Neural progenitor cell (in vitro differentiated cells): ENCODE data around the gene SOST. TPM values are rescaled to one million over a fixed set of nuclear protein-coding genes. Genes with fewer than 3 reads are reported as not detected.

Source experiments
- DNase-seq: peaks from one replicate; pipeline ENCODE4 v3.0.0-alpha.2; 2016; ENCODE audit warnings: low spot score
- H2AFZ ChIP-seq: fragments of 200-600 bp; sonication (generic); replicated peaks from 2 replicates; pipeline ENCODE4 v1.6.1; 2016; ENCODE audit warnings: antibody characterized with exemption
- H3F3A ChIP-seq: fragments of 200-600 bp; sonication (generic); 2 replicates; pipeline ENCODE4 v1.6.1; 2016; ENCODE audit warnings: antibody characterized with exemption, low read depth
- H3K27ac ChIP-seq: fragments of 200-600 bp; sonication (generic); 2 replicates; pipeline ENCODE4 v1.5.1; 2016; ENCODE audit warnings: mild to moderate bottlenecking
- H3K27me3 ChIP-seq: fragments of 200-600 bp; sonication (generic); 2 replicates; pipeline ENCODE4 v1.6.1; 2016; ENCODE audit warnings: mild to moderate bottlenecking, moderate library complexity
- H3K36me3 ChIP-seq: fragments of 200-600 bp; sonication (generic); 2 replicates; pipeline ENCODE4 v1.5.1; 2016
- H3K4me1 ChIP-seq: fragments of 200-600 bp; sonication (generic); 2 replicates; pipeline ENCODE4 v1.6.1; 2016; ENCODE audit warnings: mixed run types
- H3K4me2 ChIP-seq: fragments of 200-600 bp; sonication (generic); 2 replicates; pipeline ENCODE4 v1.6.1; 2016
- H3K4me3 ChIP-seq: fragments of 200-600 bp; sonication (generic); 2 replicates; pipeline ENCODE4 v1.5.1; 2016
- H3K79me2 ChIP-seq: fragments of 200-600 bp; sonication (generic); 2 replicates; pipeline ENCODE4 v1.6.1; 2016; ENCODE audit warnings: low read depth
- H3K9ac ChIP-seq: fragments of 200-600 bp; sonication (generic); 2 replicates; pipeline ENCODE4 v1.6.1; 2016
- H3K9me3 ChIP-seq: fragments of 200-600 bp; sonication (generic); 2 replicates; pipeline ENCODE4 v1.5.1; 2016; ENCODE audit warnings: low read depth
- H4K20me1 ChIP-seq: fragments of 200-600 bp; sonication (generic); 2 replicates; pipeline ENCODE4 v1.6.1; 2016; ENCODE audit warnings: low read depth
- H3K27ac Mint-ChIP-seq: 3 replicates; pipeline ENCODE4 v1.8.0; 2021; ENCODE audit warnings: mixed read lengths
- H3K27me3 Mint-ChIP-seq: 2 replicates; pipeline ENCODE4 v1.8.0; 2022; ENCODE audit warnings: low read depth, mild to moderate bottlenecking, inconsistent platforms, moderate library complexity, mixed read lengths; ENCODE audit not compliant: insufficient read depth
- H3K36me3 Mint-ChIP-seq: 3 replicates; pipeline ENCODE4 v1.8.0; 2021; ENCODE audit warnings: mixed read lengths
- H3K4me1 Mint-ChIP-seq: 3 replicates; pipeline ENCODE4 v1.8.0; 2021; ENCODE audit warnings: mixed read lengths
- H3K4me3 Mint-ChIP-seq: 3 replicates; pipeline ENCODE4 v1.8.0; 2021; ENCODE audit warnings: mild to moderate bottlenecking, moderate library complexity, mixed read lengths
- H3K9me3 Mint-ChIP-seq: 3 replicates; pipeline ENCODE4 v1.8.0; 2020; ENCODE audit warnings: mixed read lengths
- EZH2 ChIP-seq: fragments of 200-600 bp; sonication (generic); IDR thresholded peaks from 2 replicates; pipeline ENCODE4 v1.6.1; 2017; ENCODE audit warnings: antibody characterized with exemption, mild to moderate bottlenecking, moderate library complexity
- EZH2phosphoT487 ChIP-seq: fragments of 200-600 bp; sonication (generic); IDR thresholded peaks from 2 replicates; pipeline ENCODE4 v1.6.1; 2017; ENCODE audit warnings: antibody characterized with exemption
- total RNA-seq: library from RNA; depleted of rRNA; stranded (reverse); fragments of >200 nt; gene quantifications from 2 replicates; pipeline ENCODE4 v1.2.3, GENCODE V29; 2015; ENCODE audit warnings: low replicate concordance
- TF ChIP-seq, protein P1 (sequence below): fragments of 200-600 bp; sonication (generic); IDR thresholded peaks from 2 replicates; pipeline ENCODE4 v1.5.1; 2017; ENCODE audit warnings: antibody characterized with exemption, mild to moderate bottlenecking

The SOST gene
- total RNA-seq, 1 donor from 2014 or later, result 0.06 TPM

DNA sequence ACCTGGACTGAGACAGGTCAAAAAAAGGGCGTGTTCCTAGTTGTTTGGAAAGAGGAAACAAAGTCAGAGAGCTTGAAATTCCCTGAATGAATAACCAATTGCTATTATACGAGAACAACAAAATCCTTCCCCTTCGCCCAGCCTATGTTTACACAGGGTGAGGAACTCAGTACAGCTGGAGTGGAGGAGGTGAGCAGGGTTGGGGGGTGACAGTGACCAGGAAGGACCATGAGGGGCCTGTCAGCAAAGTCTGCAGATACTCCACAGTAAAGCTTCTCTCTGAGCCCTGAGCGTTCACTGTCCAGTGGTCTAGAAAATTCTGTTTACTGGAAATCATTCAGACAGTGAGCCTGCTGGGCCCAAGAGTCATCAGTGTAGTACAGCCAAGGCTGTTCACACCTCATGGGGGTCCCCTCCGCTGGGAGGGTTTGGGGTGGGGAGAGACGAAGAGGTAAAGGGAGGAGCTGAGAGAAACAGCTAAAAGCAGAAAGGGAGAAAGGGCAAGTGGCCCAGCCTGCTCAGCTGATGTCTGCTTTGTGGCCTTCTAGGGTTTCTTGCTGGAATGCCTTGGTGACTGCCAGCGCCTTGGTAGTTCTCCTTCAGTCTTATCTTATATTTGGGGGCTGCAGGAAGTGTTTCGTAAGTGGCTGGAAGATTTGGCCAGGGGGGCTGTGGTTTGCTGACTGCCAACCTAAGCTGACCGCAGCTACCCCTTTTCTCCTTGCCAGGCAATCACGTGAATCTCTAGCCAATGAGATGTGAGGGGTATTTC is 14.5 kb upstream of the SOST start:
- H3K36me3 ChIP-seq, result no peaks in the 10 kb centered on the region
- H3K27ac Mint-ChIP-seq, result no peak overlapping the region

DNA sequence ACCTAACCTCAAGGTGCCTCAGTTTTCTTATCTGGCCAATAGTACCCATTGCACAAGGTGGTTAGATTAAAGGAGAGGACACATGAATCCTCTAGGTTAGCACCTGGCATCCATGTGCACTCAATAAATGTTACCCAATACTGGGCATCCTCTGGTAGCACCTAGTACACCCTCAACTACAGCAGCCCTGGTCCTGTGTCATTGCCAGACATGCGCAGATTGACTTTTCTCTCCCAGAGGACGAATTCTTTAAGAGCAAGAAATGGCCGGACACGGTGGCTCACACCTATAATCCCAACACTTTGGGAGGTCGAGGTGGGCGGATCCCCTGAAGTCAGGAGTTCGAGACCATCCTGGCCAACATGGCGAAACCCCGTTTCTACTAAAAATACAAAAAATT is 12.9 kb upstream of the SOST start:
- TF ChIP-seq EZH2phosphoT487 (no peak), EZH2 (no peak)
- TF ChIP-seq, protein P1, sequence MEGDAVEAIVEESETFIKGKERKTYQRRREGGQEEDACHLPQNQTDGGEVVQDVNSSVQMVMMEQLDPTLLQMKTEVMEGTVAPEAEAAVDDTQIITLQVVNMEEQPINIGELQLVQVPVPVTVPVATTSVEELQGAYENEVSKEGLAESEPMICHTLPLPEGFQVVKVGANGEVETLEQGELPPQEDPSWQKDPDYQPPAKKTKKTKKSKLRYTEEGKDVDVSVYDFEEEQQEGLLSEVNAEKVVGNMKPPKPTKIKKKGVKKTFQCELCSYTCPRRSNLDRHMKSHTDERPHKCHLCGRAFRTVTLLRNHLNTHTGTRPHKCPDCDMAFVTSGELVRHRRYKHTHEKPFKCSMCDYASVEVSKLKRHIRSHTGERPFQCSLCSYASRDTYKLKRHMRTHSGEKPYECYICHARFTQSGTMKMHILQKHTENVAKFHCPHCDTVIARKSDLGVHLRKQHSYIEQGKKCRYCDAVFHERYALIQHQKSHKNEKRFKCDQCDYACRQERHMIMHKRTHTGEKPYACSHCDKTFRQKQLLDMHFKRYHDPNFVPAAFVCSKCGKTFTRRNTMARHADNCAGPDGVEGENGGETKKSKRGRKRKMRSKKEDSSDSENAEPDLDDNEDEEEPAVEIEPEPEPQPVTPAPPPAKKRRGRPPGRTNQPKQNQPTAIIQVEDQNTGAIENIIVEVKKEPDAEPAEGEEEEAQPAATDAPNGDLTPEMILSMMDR, result no peak
- Histone ChIP-seq H3K4me3 (no peak overlapping the region), H3K4me2 (no peak overlapping the region), H4K20me1 (no peaks in the 10 kb centered on the region), H3K9me3 (no peaks in the 10 kb centered on the region), H3K36me3 (no peaks in the 10 kb centered on the region), H2AFZ (no peak overlapping the region), H3K27me3 (no peaks in the 10 kb centered on the region), H3F3A (no peaks in the 10 kb centered on the region), H3K9ac (no peak overlapping the region), H3K79me2 (no peaks in the 10 kb centered on the region), H3K4me1 (no peaks in the 10 kb centered on the region), H3K27ac (no peak overlapping the region)
- Mint-ChIP-seq H3K27ac (no peak overlapping the region), H3K4me3 (no peak overlapping the region), H3K36me3 (peaks cover 26% of the 10 kb centered on the region), H3K4me1 (no peaks in the 10 kb centered on the region), H3K27me3 (peaks cover 2% of the 10 kb centered on the region), H3K9me3 (no peaks in the 10 kb centered on the region)
- DNase-seq, result no peak

More for the DNA sequence above, 14.5 kb upstream of the SOST start:
- Mint-ChIP-seq H3K9me3 (no peaks in the 10 kb centered on the region), H3K36me3 (peaks cover 26% of the 10 kb centered on the region), H3K27me3 (peaks cover 6% of the 10 kb centered on the region), H3K4me1 (peaks cover 6% of the 10 kb centered on the region), H3K4me3 (no peak overlapping the region)
- Histone ChIP-seq H3K4me2 (no peak overlapping the region), H3K9me3 (no peaks in the 10 kb centered on the region), H3K27me3 (no peaks in the 10 kb centered on the region), H4K20me1 (peaks cover 3% of the 10 kb centered on the region), H3K4me1 (no peaks in the 10 kb centered on the region), H3K4me3 (no peak overlapping the region), H2AFZ (no peak overlapping the region), H3K27ac (no peak overlapping the region), H3K9ac (no peak overlapping the region), H3F3A (no peaks in the 10 kb centered on the region), H3K79me2 (peaks cover 4% of the 10 kb centered on the region)
- TF ChIP-seq, protein P1, result no peak
- TF ChIP-seq EZH2 (no peak), EZH2phosphoT487 (no peak)
- no peak for DNase-seq

DNA sequence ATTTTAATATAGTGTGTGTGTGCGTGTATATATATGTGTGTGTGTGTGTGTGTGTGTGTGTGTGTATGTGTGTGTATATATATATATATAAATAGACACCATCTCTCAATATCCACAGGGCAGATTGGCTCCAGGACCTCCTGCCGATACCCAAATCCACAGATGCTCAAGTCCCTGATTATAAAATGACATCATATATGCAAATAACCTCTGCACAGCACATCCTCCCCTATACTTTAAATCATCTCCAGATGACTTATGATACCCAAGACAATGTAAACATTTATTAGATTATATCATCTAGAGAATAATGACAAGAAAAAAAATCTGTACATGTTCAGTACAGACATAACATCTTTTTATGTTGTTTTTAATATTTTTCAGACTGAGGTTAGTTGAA is 12.4 kb upstream of the SOST start:
- Histone ChIP-seq H2AFZ (no peak overlapping the region), H3K27ac (no peak overlapping the region), H3K4me3 (no peak overlapping the region), H3K9ac (no peak overlapping the region), H3F3A (peaks cover under 1% of the 10 kb centered on the region), H3K4me1 (peaks cover 3% of the 10 kb centered on the region), H3K79me2 (no peaks in the 10 kb centered on the region), H3K36me3 (no peaks in the 10 kb centered on the region), H4K20me1 (no peaks in the 10 kb centered on the region), H3K9me3 (no peaks in the 10 kb centered on the region), H3K4me2 (no peak overlapping the region), H3K27me3 (no peaks in the 10 kb centered on the region)
- TF ChIP-seq, protein P1, result no peak
- TF ChIP-seq EZH2phosphoT487 (no peak), EZH2 (no peak)
- peaks cover 2% of the 10 kb centered on the region for H3K27me3 Mint-ChIP-seq
- H3K4me3 Mint-ChIP-seq, result no peak overlapping the region
- H3K36me3 Mint-ChIP-seq, result peaks cover 26% of the 10 kb centered on the region
- DNase-seq, result no peak
- no peaks in the 10 kb centered on the region for H3K9me3 Mint-ChIP-seq
- H3K27ac Mint-ChIP-seq, result no peak overlapping the region
- H3K4me1 Mint-ChIP-seq, result no peaks in the 10 kb centered on the region
